GM20000 (cell line): ENCODE data around the gene DPH1.

Source experiments
- DNase-seq: peaks from one replicate; pipeline ENCODE4 v3.0.0; 2012; ENCODE audit warnings: low spot score
- TF ChIP-seq, protein P1 (sequence below): IDR thresholded peaks from 2 replicates; pipeline ENCODE4 v1.5.1; 2012; ENCODE audit warnings: mild to moderate bottlenecking, control low read depth; ENCODE audit errors: extremely low read depth, missing control alignments

DPH1 gene

DNA sequence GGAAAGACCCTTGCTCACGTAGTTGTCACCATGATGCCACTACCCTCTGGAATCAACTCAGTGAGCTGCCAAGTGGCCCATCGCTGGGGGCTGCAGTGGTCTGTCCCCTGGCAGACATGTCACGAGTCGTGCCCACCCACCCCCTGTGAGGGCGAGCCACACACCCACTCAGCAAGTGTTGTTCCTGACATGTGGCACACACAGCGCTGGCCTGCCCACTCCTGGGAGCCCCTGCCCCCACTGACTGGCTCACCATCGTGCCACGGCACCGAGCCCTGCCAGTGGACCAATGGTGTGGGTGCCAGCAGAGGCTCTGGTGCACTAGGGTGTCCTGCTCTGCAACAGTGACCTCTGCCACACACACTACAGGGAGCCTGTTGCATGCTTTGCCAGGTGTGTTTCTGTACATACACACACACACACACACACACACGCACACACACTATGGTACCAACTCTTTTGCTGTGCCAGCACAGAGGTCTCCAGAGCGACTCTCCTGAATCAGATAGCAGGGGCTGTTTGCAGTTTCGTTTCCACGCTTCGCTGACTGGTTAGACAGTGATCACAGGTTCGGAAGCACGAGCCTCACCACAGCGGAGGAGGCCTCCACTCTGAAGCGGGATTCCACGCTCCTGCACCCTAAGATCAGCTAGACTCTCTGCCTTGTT, 12.5 kb upstream of the DPH1 start:
- DNase-seq, result no peak
- TF ChIP-seq, protein P1, sequence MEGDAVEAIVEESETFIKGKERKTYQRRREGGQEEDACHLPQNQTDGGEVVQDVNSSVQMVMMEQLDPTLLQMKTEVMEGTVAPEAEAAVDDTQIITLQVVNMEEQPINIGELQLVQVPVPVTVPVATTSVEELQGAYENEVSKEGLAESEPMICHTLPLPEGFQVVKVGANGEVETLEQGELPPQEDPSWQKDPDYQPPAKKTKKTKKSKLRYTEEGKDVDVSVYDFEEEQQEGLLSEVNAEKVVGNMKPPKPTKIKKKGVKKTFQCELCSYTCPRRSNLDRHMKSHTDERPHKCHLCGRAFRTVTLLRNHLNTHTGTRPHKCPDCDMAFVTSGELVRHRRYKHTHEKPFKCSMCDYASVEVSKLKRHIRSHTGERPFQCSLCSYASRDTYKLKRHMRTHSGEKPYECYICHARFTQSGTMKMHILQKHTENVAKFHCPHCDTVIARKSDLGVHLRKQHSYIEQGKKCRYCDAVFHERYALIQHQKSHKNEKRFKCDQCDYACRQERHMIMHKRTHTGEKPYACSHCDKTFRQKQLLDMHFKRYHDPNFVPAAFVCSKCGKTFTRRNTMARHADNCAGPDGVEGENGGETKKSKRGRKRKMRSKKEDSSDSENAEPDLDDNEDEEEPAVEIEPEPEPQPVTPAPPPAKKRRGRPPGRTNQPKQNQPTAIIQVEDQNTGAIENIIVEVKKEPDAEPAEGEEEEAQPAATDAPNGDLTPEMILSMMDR, result no peak

DNA sequence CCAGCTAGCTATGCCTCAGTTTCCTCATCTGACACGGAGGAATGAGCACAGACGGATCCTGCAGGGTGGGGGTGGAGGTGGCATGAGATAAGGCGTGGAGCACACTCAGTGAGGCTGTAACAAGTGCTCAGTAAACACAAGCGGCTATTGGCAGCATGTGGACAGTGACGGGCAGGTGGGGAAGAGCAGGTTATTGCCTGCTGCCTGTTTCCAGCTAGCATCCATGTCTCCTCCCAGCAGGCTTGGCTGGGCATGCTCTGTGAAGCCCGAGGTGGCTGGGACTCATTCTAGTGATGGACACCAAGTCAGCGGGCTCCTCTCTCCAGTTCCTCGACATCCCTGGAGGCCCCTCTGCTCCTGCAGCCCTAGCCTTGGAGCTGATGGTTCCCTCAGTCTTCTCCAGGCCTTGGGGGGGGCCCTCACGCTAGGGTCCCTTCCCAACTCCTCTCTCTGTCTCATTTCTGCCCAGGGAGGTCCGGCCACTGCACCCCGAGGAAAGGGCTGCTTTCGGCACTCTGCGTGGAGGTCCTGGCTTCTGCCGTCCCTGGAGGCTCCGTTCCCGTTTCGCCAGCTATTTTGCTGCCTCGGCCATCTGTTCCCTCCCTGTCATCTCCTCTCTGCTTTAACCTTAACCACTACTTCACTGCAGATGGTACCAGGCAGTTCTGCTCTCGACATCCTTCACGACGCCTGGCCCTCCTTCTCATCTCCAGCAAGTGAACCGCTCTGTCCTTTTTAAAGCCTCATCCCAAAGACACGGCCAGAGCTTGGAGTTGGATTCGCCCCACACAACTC, 11.0 kb upstream of the DPH1 start:
- DNase-seq, result no peak
- TF ChIP-seq, protein P1, result no peak

DNA sequence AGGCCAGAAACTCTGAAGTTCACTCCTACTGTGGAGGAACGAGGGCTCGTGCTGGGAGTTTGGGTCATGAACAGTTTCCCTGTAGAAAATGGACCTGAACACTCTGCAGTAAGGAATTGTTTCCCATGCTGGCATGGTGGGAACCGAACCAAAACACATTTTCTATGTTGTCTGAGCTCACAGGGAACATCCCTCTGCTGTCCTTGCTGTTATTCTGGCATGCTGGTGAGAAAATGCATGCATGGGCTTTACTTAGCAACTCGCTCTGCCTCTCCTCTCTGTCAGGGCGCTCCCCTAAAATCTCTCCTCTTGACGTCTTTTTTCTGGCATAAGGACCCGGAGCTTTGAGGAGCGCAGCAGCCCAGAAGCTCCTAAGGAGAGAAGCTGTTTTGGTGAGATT, 10.2 kb upstream of the DPH1 start:
- TF ChIP-seq, protein P1, result no peak
- DNase-seq, result no peak

DNA sequence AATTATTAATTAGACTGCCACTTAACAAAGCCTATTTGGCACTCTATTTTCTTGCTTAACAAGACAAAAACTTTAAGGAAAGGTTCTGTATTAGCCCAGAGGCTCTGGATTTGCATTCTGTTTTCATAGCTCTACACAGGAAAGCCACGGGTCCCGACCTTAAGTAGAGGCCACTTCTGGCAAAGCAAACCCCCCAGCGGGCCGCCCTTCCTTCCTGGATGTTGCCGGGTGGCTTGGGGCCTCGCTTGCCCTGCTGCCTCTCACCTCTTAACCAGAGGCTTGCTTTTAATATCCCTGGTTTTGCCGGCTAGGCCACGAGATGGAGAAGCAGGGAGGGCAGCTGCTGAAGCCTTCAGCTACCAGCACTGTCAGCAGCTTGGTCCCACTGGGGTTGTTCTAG, 9.2 kb upstream of the DPH1 start:
- DNase-seq, result no peak
- TF ChIP-seq, protein P1, result no peak

DNA sequence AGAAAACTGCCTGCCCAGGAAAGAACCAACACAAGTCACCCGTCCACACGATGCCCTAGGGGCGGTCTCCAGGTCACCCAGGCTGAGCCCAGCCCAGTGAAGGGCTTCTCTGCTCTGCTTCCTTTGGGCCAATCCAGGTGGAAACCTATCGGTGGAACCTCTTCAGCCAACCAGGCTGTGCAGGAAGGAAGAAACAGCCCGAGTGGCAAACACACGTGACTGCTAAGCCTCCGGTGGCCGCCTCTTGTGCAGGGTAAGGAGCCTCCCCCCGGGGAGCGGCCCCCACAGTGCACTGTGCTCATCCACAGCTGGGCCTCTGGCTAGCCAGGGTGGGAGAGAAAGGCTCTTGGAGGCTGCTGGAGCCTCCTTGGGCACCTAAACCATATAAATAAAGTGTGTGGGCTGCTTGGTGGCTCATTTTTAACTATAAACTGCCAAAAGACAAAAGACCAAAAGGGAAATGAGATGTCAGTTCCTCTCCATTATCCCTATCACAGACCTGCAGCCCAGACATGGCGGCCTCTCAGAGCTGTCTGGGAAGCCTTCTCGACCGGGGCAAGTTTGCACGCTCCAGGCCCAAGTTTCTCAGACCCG, 7.2 kb upstream of the DPH1 start:
- DNase-seq, result no peak
- TF ChIP-seq, protein P1, result no peak

DNA sequence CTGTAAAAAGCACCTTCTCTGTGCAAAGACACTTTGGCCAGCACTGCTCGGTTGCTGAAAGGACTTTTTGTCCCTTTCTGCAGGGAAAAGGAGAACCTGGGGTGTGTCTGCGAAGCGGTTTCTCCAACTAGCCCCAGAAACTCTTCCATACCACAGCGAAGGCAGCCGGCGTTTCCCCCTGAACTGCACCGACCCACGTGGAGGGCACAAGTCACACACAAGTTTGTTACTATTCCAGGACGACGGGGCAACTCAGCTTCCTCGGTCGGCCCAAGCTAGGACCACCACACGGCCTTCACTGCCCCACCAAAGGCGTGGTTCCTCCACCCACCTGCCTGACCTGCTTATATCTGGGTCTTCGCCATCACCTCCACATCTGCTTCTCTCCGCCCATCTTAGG, 6.7 kb upstream of the DPH1 start:
- DNase-seq, result no peak
- TF ChIP-seq, protein P1, result no peak
